ENCODE results near the gene CST8.

DNA sequence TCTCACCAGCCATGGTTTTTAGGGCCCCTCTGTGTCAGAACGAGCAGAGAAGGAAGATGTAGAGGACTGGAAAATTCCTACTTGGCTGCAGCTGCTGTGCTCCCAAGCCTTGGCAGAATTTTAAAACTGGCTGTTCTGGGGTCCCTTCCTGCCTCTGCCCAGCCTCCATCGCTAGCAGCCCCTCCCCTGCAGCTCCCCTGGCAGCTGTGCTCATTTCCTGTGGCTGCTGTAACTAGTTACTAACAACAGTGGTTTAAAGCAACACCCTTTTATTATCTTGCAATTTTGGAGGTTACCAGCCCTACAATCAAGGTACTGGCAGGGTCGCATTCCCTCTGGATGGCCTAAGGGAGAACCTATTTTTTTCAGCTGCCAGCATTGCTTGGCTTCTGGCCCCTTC is 34.5 kb upstream of the CST8 start:
- no peak for TF ChIP-seq ARNTL (CRISPR knock-in tag; IDR thresholded peaks at IDR 0.05; ENCODE audit: borderline replicate concordance, low read depth)
- no peak for TF ChIP-seq PPARA (CRISPR knock-in tag; IDR thresholded peaks at IDR 0.05; ENCODE audit: borderline replicate concordance)
- TF ChIP-seq, protein P1, sequence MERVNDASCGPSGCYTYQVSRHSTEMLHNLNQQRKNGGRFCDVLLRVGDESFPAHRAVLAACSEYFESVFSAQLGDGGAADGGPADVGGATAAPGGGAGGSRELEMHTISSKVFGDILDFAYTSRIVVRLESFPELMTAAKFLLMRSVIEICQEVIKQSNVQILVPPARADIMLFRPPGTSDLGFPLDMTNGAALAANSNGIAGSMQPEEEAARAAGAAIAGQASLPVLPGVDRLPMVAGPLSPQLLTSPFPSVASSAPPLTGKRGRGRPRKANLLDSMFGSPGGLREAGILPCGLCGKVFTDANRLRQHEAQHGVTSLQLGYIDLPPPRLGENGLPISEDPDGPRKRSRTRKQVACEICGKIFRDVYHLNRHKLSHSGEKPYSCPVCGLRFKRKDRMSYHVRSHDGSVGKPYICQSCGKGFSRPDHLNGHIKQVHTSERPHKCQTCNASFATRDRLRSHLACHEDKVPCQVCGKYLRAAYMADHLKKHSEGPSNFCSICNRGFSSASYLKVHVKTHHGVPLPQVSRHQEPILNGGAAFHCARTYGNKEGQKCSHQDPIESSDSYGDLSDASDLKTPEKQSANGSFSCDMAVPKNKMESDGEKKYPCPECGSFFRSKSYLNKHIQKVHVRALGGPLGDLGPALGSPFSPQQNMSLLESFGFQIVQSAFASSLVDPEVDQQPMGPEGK (CRISPR knock-in tag; IDR thresholded peaks at IDR 0.05; ENCODE audit: borderline replicate concordance), result no peak
- no peak for TF ChIP-seq ZFP30 (CRISPR knock-in tag; IDR thresholded peaks at IDR 0.05)
- no peak for TF ChIP-seq ZNF8 (CRISPR knock-in tag; IDR thresholded peaks at IDR 0.05)

Data from SK-N-SH treated with all-trans-retinoic acid at 6 μM for 48 hours (cell line).